NCI-H146 (cell line): Measurements from ENCODE around the gene CCDC117.

Source experiments
- DNase-seq: peaks from one replicate; lab custom pipeline; 2025; lab: John Stamatoyannopoulos, UW

CCDC117 gene

GRCh38 chr22:28830441-28830840 lies 57.9 kb downstream of the CCDC117 start:
- no peak for DNase-seq

DNA sequence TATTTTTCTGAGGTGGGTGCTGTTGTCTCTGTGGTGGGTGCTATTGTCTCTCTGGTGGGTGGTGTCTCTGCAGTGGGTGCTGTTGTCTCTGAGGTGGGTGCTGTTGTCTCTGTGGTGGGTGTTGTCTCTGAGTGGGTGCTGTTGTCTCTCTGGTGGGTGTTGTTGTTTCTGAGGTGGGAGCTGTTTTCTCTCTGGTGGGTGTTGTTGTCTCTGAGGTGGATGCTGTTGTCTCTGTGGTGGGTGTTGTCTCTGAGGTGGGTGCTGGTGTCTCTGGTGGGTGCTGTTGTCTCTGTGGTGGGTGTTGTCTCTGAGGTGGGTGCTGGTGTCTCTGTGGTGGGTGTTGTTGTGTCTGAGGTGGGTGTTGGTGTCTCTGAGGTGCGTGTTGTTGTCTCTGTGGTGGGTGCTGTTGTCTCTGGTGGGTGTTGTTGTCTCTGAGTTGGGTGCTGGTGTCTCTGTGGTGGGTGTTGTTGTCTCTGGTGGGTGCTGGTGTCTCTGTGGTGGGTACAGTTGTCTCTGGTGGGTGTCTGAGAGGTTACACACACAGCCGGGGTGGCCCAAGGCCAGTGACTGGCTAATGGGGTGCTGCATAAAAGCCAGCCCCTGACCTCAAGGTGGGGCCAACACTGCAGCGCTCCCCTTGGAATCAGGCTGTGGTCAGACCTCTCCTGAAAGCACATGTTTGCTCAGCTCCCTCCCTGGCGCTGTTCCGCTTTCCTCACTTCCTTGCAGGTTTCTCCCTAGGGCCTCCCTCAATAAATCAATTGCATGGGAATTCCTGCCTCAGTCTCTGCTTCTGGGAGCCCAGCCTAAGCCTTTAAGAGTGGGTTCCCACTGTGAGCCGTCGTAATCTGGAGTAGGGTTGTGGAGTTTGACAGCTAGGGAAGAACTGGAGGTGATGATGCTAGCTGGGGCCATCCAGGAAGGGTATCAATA lies 58.9 kb downstream of the CCDC117 start:
- no peak for DNase-seq

DNA sequence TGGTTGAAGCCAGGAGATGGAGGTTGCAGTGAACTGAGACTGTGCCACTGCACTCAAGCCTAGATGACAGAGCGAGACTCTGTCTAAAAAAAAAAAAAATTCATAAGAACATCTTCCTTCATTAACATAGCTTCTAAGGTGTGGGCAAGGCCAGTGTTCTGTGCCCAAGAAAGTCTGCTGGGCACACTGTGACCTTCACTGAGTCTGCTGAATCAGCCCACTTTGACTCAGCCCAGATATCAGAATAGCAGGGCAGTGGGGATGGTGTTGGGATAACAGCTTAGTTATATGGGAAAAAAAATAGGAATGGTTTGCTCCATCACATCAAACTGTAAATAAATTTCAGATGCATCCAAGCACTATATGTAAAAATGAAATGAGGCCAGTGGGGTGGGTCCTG lies 60.2 kb downstream of the CCDC117 start:
- no peak for DNase-seq

GRCh38 chr22:28833276-28833923 lies 60.9 kb downstream of the CCDC117 start:
- no peak for DNase-seq

- DNase-seq, result no peak
Measured at GRCh38 chr22:28835630-28836189, 63.2 kb downstream of the CCDC117 start.

DNA sequence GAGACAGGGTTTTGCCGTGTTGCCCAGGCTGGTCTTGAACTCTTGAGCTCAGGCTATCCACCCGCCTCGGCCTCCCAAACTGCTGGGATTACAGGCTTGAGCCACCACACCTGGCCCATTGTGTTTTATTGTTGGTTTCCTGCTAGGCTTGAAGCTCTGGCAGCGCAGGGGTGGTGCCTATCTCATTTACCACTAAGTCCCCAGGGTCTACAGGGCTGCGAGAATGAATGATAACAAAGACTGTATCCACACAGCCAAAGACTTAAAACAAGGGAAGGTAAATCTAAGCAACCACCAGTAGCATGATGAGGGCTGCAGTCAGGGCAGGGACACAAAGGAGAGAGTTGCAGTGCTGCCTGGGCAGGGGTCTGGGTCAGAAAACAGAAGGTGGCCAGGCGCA lies 65.1 kb downstream of the CCDC117 start:
- no peak for DNase-seq
